GM21381 (cell line): Measurements from ENCODE around the gene SH3BP1.
"Not testable (repeated sequence)": the region's sequence is repeated elsewhere in the genome, so short reads cannot be mapped to it uniquely, and the experiment has no call there.

ENCODE experiments used
- ATAC-seq: cut with Tn5 transposase; IDR thresholded peaks from one replicate; pipeline ENCODE4 v1.9.1; 2021; ENCODE audit warnings: mild to moderate bottlenecking, moderate library complexity; ENCODE audit not compliant: unreplicated experiment

The SH3BP1 gene

DNA sequence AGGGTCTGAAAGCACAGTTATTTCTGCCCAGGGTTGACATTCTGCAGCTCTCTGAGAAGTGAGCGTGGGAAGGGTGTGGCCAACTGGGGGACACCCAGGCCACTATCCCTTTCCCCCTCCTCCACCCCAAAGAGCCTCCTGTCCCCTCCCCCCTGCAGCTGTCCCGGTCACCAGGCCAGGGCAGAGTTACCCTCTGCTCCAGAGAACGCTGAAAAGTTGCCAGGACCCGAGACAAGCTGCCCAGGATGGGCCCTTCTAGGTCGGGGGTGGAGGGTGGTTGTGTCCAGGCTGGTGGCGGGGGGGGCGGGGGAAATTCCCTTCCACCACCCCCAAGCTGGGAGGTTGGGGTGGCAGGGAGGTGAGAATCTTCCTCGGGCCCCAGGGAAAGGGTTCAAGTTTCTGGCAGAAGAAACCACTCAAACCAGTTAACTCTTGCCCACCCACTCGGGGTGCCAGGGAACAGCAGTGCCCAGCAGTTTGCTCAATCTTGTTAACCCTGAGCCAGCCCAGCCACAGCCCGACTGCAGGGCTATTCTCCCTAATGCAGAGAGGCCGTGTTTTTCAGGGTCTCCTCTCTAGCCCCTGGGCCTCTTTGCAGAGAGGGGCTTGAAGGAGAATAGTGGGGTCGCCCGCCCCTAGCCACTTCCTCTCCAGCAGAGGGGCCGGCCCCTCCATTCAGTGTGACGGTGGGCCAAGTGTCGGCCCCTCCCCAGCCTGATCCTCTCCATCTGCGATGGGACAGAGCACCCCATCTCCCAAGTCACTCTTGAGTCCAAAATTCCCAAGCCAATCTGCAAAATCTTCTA is 36.7 kb downstream of the SH3BP1 start:
- ATAC-seq = no peak

DNA sequence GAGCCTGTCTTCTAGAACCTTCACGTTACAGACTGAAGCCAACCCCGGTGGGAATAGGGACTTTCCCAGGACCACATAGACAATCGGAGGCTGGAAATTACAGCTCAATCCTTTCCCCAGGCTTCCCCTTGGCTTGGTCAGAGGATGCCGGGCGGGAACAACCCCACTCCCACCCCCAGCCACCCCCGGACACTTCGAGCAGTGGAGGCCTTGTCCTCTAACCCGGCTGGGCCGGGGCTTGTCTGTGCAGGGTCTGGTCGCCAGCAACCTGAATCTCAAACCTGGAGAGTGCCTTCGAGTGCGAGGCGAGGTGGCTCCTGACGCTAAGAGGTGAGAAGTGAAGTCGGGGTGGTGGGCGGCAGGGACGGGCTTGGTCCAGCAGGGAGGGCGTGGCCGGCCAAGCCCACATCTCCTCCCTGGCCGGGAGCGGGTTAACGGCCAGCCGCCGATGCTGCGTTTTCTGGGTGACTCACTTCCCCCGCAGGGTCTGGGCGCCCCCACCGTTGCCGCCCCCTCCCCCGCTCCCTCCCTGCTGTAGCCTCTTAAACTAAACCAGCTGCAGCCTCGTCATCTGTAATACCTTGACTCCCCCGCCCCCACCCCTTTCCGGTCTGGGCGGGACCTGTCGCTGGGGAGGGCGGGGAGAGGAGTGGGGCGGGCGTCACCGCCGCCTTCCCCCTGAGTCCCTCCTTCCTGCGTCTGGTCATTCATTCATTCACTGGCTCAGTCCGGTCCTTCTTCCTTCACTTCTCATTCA is 37.4 kb downstream of the SH3BP1 start:
- peak; percentile 44 for ATAC-seq

DNA sequence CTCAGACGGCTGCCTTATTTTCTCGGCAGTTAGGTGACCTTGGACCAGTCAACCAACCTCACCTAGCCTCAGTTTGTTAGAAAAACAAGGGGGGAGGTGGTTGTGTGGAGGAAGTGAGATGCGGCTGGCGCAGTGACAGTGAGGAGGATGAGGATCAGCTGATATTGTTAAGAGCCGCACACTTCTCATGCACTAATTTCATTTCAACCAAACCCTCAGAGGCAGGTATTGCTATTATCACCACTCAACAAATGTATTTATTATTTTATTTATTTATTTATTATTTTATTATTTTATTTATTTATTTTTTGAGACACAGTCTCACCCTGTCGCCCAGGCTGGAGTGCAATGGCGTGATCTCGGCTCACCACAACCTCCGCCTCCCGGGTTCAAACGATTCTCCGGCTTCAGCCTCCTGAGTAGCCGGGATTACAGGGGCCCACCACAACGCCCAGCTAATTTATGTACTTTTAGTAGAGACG is 38.1 kb downstream of the SH3BP1 start:
- no peak for ATAC-seq

DNA sequence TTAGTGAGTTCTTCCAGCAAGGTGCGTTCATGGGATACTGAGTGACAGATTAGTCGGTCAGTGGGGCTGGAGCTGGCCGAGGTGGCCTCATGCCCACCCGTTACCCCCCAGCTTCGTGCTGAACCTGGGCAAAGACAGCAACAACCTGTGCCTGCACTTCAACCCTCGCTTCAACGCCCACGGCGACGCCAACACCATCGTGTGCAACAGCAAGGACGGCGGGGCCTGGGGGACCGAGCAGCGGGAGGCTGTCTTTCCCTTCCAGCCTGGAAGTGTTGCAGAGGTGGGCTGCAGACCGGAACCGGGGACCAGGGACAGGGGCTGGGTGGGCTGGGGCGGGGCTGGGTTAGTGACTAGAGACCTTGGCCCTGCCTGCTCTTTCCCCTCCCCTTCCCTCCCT is 38.9 kb downstream of the SH3BP1 start:
- no peak for ATAC-seq

DNA sequence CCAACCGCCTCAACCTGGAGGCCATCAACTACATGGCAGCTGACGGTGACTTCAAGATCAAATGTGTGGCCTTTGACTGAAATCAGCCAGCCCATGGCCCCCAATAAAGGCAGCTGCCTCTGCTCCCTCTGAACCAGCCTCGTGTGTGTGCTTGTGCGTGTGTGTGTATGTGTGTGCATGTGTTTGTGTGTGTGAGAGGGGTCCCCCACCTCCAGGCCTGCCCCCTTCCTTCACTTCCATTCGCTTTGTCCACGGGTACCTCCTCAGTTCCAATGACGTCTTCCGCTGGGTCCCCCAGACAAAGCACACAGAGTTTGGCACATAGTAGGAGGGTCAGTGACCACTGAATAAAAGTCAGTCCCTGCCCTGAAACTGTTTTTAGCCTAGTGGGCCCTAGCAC is 40.2 kb downstream of the SH3BP1 start:
- ATAC-seq = no peak

DNA sequence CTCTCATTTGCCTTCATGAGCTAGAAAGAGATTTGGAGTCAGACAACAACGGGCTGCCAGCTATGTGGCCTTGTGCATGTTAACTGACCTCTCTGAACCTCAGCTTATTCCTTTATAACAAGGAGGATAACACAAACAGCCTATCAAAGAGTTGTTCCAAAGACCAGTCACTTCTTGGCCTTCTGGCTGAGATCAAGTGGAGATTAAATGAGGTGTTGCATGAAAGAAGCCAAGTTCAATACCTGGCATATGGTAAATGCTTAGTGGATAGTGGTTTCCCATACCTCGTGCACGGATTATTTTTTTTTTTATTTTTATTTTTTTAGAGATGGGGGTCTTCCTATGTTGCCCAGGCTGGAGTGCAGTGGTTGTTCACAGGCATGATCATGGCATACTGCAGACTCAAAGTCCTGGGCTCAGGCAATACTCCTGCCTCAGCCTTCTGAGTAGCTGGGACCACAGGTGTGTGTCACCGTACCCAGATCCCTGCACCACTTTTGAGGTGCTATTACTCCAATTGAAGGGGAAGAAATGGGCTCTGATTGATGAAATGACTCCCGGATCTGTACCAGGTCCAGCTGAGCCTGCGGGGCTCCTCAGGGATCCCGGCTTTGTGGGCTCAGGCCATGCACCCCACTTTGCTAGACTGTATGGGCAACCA is 40.9 kb downstream of the SH3BP1 start:
- no peak for ATAC-seq

DNA sequence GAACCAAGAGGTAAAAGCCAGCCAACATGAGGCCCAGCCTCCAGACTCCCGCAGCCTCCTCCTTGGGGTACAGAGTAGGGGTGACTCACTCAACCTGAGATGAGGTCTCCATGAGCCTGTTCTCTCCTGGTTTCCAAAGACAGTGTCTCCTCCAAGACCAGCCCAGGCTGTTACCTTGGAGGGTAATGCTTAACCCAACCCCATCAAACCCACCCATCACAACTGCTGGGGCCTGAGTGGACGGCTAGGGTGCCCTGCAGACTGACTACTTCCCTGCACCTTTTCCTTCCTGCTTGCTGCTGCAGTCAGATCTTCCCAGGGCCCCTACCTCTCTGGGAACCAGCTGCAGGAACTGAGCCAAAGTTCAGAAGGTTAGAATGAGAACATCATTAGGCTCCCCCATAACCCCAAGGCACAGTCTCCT is 41.5 kb downstream of the SH3BP1 start:
- ATAC-seq = no peak

DNA sequence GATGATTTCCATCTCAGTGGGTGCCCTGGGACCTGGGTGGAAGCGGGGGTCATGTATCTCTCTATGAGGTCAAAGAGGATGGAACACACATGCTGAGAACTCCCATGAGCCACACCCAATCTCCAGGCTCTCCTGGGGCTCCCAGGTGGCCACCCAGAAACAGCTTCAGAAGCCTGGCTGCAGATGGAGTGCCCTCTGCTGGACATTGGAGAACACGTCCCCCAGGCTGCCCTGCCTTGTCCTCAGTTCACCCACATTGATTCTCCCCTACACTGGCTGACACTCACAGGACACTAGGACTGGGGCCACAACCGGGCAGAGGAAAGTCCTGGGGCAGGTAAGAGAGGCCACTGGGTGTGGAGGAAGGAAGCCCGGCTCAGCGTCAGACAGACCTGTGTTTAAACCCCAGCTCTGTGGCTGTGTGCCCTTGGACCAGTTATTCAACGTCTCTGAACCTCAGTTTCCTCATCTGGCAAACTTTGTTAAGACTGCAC is 42.1 kb downstream of the SH3BP1 start:
- ATAC-seq = no peak

DNA sequence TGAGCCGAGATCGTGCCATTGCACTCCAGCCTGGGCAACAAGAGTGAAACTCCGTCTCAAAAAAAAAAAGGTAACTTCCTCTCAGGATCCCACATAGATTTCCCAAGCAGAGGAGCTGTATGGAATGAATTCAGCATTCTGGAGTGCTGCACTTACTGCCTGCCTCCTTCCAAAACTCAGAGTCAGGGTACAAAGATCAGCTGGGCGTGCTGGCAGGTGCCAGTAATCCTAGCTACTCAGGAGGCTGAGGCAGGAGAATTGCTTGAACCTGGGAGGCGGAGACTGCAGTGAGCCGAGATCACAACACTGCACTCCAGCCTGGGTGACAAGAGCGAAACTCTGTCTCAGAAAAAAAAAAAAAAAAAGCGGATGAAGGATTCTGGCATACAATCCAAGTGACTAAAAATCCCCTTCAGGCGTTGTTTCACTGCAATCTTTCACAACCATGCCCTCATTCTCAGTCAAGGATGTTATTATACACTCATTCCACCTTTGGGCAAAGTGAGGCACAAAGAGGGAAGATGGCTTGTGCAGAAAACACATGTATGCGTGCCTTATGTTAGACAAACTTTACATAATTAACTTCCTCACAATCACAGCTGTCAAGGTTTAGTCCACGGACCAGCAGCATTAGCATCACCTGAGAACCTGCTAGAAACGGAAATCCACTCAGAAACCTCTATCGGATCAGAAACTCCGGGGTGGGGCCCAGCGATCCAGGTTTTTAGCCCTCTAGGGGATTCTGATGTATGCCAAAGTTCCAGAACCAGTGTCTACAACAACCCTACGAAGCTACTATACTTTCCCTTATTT is 45.5 kb downstream of the SH3BP1 start:
- ATAC-seq = no peak

DNA sequence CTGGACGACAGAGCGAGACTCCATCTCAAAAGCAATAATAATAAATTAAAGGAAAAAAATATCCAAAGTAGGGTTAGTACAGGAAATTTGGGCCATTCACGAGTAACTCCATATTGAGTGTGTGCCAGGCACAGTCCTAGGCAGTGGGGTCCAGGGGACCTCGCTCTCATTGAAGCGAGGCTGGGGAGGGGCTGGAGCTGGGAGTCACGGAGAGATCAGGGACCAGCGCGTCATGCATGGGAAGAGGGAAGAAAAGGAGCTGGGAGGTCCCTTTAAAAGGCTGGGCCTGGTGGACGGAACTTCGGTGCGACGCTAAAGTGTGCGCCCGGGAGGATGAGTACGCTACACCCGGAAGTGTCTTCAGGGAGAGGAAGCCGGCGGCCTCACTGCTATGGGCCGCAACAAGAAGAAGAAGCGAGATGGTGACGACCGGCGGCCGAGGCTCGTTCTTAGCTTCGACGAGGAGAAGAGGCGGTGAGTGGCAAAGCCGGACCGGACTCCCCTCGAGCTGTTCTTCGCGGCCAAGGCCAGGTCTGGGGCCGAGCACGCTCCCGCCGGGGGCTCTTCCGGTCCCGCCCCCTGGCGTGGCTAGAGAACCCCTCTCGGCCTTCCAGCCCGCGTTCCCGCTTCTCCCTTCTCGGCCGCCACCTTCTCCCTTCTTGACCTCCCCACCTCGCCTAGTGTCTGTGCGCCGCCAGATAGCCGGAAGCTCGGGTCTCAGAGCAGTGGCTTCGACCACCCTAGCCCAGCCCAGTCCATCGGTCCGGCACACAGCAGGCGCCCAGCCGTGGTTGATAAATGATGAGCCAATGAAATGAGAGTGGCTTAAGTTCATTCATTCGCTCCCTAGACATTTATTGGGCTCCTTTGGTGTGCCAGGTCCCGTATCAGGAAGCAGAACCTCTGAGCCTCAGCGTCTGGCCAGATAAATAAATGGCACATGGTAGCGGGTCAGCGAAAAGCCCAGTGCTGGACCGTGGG is 46.8 kb downstream of the SH3BP1 start, which contains the start of gene NOL12:
Gene NOL12, plus strand, starts transcription at position 342 of the 981 bp plus-strand sequence. Its CDS starts 50 bp downstream, at position 392.
- ATAC-seq = peak; percentile 78

DNA sequence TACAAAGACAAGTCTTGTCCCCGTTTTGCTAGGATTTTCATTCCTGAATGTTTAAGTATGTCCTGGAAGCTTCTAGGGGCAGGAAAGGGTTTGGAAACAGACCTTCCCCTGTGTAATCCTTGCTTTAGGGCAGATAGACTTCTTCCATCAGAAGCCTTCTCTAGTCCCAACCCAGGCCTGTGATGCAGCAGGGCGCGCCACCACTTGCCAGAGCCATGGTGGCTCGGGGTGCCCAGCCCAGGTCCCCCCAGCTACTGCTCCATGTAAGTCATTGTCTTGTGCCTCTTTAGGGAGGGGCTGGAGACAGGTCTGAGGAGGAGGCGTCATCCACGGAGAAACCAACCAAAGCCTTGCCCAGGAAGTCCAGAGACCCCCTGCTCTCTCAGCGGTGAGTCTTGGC is 50.9 kb downstream of the SH3BP1 start:
- ATAC-seq = no peak

DNA sequence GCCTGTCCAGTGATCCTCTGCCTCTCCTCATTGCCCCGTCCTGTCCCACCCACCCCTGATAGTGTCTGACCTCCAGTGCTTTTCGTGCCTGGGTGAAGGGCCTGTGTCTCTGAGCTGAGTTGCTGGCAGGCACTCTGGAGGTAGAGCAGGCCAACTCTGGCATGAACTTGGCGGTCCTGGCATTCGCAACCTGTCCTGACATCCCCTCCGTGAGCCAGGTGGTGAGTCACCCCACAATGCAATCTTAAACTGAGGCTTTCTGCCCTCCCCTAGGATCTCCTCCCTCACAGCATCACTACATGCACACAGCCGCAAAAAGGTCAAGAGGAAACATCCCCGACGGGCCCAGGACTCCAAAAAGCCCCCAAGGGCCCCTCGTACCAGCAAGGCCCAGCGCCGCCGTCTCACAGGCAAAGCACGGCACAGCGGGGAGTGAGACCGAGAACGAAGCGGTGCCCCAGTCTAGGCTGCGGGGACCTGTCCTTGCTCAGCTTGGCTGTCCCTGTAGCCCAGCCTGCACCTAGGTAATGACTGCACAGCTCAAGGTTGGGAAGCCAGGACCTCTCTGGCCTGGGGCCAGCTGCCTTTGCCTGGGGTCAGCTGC is 51.5 kb downstream of the SH3BP1 start:
- no peak for ATAC-seq

DNA sequence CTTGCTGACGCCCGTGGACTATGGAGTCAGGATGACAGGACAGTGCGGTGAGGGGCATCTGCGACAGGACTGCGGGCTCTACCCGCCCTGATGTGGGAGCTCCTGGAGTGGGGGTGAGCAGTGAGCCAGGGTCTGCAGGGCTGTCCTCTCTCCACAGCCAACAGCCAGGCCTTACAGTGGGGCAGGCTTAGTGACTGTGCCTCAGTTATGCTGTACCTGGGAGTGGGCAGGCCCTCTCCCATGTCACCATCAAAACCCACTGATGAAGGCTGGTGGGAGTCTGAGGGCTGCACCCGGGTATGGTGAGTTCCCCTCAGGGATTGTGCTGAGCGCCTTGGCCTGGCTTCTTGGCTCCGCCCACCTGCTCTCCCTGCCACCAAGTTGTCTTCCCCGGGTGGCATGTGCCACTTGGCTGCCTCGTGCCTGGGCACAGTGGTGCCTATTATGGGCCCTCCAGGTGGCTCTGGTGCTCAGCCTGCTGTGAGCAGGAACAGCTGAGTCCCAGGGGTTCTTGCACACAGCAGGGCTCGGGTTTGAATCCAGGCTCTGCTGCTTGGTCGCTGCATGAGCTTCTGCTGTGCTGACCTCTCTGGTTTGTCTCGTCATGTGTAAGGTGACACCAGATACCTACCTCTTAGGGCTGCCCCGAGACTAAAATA is 53.3 kb downstream of the SH3BP1 start:
- ATAC-seq = no peak

DNA sequence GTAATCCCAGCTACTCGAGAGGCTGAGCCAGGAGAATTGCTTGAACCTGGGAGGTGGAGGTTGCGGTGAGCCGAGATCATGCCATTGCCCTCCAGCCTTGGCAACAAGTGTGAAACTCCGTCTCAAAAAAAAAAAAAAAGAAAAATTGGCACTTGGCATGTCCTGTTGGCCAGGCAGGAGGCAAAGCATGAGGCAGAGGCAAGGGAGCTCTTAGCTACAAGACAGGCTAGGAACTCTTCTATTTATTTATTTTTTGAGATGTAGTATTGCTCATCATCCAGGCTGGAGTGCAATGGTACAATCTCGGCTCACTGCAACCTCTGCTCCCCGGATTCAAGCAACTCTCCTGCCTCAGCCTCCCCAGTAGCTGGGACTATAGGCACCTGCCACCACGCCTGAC is 54.7 kb downstream of the SH3BP1 start:
- not testable (repeated sequence) for ATAC-seq

DNA sequence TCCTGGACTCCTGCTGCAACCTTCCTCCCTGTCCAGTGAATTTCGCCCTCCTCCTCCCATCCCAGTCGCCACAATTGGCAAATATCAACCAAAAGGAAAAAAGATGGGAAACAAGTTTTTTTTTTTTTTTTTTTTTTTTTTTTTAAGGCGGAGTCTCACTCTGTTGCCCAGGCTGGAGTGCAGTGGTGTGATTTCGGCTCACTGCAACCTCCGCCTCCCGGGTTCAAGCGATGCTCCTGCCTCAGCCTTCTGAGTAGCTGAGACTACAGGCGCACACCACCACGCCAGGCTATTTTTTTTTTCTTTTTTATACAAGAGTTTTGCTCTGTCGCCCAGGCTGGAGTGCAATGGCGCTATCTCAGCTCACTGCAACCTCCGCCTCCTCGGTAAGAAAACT is 56.8 kb downstream of the SH3BP1 start:
- not testable (repeated sequence) for ATAC-seq

DNA sequence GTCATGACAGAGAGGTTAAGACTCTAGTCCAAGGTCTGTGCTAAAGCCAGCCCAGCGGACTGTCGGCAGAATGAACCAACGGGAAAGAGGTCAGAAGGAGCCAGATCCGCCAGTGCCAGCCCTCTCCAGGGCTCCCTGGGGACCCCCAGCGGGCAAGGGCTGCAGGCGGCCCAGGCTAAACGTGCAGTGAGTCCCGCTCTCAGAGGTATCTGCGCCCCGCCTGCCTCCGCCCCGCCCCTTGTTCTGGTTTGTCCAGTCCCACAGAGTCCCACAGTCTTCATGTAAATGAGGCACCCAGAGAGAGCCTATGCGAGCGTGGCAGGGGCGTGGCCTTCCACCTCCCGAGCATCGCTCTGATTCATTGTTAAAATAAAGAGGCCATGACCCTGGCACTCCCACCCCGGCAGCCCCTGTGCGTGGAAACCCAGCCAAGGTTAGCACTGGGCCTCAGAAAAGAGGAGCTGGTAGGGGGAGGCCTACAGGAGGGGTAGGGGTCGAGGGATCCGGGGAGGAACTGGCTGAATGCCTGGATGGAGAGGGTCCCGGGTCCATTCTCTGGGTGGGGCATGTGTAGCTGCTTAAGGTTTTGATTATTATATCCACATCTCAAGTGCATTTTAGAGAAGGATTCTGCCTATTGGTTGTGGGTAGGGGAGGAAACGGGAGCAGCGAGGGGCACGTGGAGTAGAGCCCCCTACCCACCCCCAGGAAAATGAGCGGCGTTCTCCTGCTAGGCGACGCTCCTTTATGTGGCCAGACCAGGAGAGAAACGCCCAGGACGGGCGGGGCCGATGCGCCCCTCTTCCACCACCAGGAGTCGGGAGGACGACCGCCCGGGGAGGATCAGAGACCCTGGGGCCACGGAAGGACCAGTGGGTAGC is 57.4 kb downstream of the SH3BP1 start, which contains the start of gene TRIOBP:
Gene TRIOBP, plus strand, starts transcription at position 392 of the 881 bp plus-strand sequence. CDS start 4,318 bp downstream, outside the sequence.
- peak; percentile 80 for ATAC-seq

DNA sequence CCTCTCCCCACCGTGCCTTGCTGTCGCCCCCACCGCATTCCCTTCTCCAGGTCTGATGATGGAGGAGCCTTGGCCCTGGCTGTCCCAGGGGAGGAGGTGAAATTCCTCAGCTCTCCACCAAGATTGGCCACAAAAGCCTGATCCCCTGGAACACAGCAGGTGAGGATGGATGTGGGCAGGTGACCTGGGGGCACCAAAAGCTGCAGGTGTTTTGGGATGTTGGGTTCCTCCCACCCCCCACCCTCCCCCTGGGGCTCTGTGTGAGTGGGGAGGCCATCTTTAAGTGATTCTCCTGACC is 58.0 kb downstream of the SH3BP1 start:
- ATAC-seq = no peak
